HuH-7 (cell line): Measurements from ENCODE around the gene TDRD1.

Source experiments
- DNase-seq: peaks from one replicate; pipeline ENCODE4 v3.0.0; 2011; ENCODE audit warnings: low spot score

TDRD1 gene

DNA sequence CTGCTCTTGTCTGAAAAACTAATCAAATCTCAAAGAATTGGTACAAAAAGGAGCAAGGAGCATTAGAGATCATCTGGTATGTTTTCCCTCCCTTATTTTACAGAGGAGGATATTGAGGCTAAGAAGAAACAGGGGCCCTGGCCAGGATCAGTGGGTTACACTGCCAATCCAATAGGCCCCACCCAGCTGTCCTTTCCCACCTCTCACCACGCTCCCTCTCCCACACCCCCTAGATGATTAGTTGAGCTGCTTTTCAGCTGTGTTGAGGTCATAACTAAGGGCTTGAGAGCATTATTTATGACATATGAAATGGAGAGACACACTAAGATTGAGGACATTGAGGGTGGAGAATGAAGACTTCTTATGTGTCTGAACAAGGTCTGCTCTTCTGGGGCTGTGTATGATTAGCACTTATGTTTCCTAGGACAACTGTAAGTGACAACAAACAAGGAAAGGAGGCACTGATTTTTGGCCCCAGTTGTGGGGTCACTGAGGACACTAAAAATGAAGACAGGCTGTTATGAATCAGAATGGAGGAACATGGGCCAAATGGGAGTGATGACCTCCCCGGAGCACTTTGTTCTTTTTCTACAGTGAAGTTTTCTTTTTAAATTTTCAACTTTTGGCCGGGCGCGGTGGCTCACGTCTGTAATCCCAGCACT is 86.4 kb downstream of the TDRD1 start:
- DNase-seq, result no peak

DNA sequence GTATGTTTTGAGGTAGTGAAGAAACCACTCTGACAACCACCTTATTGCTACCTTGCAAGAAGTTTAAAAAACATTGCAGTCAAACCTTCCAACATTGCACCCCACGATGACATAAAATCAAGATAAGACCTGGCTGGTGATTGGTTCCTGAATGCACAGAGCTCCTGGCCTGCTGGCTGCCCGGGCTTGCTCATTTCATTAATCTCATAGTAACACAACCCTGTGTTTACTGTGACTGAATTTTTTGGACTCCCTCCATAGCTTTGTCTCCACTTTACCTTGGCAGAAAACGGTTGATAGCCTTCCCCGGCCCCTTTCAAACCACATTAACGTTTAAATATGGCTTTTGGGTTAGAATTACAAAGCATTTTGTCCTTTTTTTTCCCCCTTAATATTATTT is 87.4 kb downstream of the TDRD1 start:
- no peak for DNase-seq

DNA sequence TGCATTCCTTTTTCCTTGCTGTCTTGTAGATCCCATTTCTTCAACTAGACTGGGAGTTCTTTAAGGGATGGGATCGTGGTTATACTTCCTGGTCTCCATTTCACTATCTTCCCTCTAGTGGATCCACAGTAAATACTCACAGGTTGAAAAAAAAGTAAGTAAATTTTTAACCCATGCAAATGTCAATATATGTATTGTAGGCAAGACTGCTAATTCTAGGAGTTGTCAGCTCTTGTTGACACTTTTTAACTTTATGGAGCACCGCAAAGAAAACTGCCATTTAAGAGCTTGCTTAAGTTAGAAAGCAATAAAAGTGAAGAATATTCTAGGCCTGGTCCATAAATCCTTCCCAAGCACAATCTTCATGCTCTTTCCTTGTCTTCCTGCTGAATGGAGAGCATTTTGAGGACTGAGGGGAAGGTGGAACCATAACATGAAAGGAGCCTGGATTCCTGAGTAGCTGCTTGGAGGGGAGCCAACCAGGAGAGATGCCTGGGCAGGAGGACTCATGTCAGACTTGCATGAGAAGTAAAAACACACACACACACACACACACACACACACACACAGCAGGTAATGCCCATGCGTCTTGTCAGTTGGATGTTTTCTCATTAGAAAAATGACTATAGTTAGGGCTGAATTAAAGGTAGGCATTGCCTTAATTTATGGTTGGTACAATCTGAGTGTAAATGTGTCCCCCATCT is 92.1 kb downstream of the TDRD1 start:
- no peak for DNase-seq

DNA sequence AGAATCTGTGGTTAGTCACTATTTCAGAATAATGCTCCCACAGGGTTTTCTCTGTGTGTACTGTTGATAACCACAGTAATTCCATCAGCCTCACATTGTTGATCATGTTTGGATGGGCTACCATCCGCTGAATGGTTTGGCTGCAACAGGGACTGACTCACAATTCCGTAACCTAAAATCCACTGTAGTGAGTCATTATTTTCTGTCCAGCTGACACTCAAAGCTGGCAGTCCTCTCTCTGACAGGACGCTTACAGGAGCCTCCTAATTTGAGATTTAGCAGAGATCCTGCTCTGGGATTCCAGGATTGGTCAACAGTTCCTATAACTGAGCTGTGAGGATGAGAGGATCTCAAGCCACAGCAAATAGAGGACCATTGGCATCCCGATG is 92.6 kb downstream of the TDRD1 start:
- no peak for DNase-seq

DNA sequence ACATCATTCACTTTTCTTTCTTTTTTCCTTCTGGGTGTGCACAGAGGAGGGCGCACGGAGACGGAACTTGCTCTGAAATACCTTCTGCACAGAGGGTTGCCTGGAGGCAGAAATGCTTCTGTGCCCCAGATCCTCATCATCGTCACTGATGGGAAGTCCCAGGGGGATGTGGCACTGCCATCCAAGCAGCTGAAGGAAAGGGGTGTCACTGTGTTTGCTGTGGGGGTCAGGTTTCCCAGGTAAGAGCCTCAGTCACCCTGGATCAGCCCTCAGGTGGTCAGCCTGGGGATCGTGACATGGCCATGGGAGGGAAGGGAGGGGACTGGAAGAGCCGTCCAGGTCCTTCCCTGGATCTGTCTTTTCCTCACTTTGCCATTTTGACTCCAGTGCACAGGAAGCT is 93.5 kb downstream of the TDRD1 start:
- DNase-seq, result no peak

DNA sequence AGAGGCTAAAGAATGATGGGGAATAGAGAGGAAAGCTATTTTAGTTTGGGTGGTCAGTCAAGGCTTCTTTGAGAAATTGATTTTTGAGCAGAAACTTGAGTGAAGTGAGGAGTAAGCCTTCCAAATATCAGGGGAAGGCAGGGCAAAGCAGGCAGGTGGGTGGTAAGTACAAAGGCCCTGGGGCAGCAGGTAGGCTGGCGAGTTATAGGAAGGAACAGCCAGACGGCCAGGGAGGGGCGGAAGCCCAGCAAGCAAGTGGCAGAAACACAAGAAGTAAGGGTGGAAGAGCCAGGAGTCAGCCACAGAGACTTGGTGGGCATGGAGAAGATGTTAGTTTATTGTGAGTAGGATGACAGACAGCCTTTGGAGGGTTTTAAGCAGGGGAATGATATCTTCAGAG is 94.8 kb downstream of the TDRD1 start:
- no peak for DNase-seq

DNA sequence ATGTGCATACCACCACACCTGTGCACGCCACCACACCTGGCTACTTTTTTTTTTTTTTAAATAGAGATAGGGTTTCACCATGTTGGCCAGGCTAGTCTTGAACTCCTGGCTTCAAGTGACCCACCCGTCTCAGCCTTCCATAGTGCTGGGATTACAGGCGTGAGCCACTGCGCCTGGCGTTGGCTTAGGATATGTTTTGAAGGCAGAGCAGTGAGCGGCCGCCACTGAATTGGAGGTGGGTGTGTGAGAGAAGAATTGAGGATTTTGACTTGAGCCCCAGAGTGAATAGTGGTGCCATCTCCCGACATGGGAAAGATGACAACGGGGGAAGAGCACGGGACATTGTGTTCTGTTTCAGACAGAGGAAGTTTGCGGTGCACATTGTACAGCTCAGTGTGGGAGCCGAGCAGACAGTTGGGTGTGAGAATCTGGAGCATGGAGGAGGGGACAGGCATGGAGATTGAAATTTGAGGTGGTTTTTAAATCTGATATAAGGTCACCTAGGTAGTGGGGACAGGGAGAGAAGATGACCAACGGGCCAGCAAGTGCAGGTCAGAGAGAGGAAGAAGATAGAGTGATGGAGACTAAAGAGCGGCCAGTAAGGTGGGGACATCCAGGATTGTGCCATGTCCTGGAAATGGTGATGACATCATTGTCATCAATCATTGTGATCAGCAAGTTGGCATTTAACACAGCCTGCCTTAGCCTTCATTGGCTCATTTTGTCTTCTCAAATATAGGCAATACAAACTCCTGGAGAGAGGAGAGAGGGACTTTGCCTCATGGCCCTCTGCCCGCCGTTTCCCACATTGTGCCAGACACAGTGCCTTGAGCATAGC is 95.7 kb downstream of the TDRD1 start:
- DNase-seq, result no peak

DNA sequence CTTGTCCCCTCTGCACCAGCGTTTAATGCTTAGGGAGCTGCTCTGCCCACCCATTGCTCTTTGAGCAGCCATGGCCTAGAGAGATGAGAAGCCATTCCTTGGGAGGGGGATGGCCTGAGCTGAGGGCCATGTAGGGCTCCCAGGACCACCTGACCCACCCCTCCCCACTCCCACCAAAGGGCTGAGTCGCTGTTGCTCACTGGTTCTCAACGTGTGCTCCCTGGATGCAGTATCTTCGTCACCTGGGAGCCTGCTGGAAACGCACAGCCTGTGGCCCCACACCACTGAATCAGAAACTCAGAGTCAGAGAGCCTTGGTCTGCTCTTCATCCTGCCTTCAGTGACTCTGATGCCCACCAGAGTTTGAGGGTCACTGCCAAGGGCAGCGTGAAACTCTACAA is 96.9 kb downstream of the TDRD1 start:
- no peak for DNase-seq

DNA sequence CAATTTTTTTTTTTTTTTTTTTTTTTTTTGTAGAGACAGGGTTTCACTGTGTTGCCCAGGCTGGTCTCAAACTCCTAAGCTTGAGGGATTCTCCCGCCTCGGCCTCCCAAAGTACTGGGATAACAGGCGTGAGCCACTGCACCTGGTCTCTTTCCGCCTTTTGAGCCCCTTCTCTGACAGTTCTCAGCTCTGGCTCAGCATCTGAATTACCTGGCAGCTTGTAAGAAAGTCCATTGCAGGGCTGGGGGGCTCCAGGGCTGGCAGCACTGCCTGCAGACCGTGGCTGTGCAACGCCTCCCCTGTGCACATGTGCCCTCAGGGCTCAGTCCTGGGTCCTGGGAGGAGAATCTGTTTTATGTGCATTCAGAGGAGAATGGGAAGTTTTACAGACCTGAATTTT is 97.5 kb downstream of the TDRD1 start:
- no peak for DNase-seq

DNA sequence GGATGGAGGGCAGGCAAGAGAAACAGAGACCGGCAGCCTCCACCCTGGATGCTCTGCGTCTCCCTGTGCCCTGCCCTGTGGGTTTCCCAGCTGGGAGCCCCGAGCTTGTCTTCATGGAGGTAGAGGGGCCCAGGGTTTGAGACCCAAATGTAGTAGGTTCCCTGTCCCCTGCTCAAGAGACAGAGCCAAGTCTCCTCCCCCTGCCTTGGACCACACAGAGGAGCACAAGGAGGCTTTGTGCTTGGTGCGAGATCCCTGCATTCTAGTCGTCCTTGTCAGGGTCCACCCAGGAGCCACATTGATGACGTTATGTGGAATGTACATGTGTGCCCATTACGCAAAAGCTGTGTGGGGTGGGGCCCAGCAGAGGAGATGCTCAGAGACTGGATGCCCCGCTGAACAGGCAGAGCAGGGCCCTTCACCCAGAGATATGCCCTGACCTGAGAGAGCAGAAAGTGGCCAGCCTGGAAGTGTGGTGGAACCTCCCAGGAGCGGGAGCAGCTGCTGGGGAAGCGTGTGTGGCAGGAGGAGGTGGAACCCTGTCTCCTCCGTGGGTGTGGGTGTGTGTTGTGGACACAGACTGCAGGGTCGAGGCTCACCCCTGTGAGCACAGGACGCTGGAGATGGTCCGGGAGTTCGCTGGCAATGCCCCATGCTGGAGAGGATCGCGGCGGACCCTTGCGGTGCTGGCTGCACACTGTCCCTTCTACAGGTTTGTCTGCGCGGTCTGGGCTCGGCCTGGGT is 99.2 kb downstream of the TDRD1 start:
- no peak for DNase-seq

DNA sequence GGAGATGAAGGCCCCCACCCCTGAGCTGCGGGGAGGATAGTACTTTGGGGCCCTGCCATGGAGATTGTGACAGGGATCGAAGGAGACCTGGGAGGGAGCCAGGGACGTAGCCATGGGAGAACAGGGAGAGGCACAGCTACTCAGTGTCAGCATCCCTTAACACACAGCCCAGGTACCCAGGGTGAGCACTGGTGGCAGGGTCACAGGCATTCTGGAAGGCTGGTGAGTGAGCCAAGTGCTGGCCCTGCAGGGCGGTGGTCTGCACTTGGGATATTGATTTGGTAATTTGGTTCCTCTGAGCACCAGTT is 99.7 kb downstream of the TDRD1 start:
- no peak for DNase-seq

DNA sequence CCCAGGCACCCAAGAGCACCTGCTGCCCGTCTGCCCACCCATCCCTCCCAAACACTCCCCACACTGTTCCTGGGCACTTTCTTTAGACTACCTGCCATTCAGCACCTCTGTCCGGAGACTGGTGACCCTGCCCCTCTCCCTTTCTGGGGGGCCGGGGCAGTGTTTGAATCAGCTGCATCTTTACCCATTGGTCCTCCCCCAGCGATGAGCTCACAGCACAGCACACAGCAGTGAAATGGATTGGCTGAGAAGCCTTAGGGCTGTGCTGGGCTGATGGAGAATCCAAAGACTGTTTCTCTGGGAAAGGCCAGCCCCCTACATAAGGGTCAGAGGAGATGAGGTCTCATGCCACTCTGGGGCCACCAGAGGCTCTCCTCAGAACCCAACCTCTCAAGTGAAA is 100.1 kb downstream of the TDRD1 start:
- DNase-seq, result no peak

DNA sequence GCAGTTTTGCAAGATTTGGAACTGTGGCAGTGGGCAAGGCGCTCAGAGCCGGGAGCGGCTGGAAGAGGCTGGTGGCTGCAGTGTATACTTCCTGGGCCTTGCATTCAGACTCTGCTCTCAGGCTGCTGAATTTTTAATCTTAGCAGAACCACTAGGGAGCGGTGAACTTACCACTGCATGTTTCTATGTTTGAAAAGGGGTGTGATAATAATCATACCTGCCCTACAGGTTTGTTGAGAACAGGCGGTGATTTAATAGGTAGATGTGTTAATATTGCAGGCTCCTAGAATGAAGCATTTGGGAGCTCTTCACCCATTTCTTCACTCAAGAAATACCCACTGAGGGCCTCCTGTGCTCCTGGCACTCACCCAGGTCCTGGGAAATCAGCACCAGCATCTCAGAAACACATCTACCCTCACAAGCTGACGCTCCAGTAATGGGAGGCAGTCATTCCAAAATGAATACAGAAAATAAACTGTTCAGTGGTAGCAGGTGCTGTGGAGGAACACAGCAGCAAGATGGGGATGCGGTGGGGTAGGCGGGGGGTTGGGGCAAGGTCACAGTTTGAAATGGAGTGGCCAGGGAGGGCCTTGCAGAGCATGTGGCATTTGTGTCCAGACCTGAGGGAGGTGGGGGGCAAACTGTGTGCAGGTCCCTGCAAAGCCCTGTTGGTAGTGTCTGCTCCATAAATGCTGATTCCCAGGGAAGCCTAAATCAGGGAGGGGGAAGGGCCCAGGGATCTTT is 100.9 kb downstream of the TDRD1 start:
- DNase-seq, result no peak

DNA sequence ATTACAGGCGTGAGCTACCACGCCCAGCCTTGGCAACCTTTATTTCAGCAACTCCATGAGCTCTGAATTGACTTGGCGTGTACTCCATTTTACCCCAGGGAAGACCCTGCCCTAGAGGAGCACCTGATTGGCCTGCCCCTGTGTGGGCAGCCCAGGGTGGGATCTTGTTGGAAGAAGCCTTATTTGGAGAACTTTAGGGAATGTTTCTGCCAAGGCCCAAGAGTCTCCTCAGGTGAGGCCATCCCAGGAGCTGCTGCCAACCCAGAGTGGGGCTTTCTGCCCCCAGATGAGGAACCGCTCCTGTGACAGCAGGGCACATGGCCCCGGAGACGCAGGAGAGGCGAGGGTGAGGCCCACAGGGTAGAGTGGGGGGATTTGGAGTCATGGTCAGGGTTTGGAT is 101.9 kb downstream of the TDRD1 start:
- DNase-seq, result no peak

DNA sequence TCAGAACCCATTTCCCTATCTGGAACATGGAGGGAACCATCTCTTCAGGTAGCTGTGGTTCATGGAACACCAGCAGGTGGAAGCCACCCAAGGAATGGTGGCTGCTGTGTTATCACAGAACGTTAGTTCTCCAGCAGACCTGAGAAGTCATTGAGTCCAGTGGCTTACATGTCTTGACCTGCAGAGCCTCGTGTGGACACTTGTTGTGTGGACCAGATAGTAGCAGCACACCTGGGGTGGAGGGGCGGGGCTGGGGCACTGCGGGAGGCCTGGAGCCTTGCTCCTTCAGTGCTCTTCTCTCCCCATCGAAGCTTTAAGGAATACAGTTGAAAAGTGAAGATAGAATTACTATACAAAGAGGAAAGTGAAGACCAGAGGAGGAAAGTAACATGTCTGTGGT is 102.3 kb downstream of the TDRD1 start:
- DNase-seq, result no peak
